ENCODE results near the gene PSEN2.

Gene PSEN2

DNA sequence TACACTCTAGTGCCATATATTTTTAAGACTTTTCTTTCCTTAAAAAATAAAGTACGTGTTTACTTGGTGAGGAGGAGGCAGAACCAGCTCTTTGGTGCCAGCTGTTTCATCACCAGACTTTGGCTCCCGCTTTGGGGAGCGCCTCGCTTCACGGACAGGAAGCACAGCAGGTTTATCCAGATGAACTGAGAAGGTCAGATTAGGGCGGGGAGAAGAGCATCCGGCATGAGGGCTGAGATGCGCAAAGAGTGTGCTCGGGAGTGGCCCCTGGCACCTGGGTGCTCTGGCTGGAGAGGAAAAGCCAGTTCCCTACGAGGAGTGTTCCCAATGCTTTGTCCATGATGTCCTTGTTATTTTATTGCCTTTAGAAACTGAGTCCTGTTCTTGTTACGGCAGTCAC lies 25.2 kb downstream of the PSEN2 start:
- DNase-seq: no peak
- CTCF ChIA-PET: interaction anchor here (1.6 kb wide), 1 partner anchor 17 kb away, joined by 4 read pairs; no protein-coding TSS in a partner anchor
- no peak overlapping the region for H3K4me3 ChIP-seq (ENCODE audit: control insufficient read depth in 1 of 7, extremely low read depth in 1 of 7, insufficient read depth in 4 of 7, low read depth in 2 of 7, low read length in 6 of 7)
- no peak overlapping the region for H3K27ac ChIP-seq (ENCODE audit: insufficient read depth in 1 of 2, low read depth in 1 of 2, low read length in 2 of 2, poor library complexity in 1 of 2, severe bottlenecking in 2 of 2)
- POLR2A ChIA-PET: no interaction called here
- no peaks in the 10 kb centered on the region for H3K27me3 ChIP-seq (replicated peaks in 2 of 5; ENCODE audit: control insufficient read depth in 4 of 5, insufficient read depth in 5 of 5, low read length in 4 of 5)
- H3K4me1 ChIP-seq (ENCODE audit: control extremely low read depth in 1 of 4, control insufficient read depth in 4 of 4, insufficient read depth in 4 of 4, low read length in 3 of 4): peaks cover 0 to 4% (median under 1%) of the 10 kb centered on the region in 4 experiments
- H3K36me3 ChIP-seq (ENCODE audit: control insufficient read depth in 4 of 4, insufficient read depth in 4 of 4, low read length in 3 of 4): peaks cover 0 to 32% (median 8%) of the 10 kb centered on the region in 4 experiments
- no peaks in the 10 kb centered on the region for H3K9me3 ChIP-seq (ENCODE audit: control extremely low read depth in 1 of 5, control insufficient read depth in 4 of 5, insufficient read depth in 2 of 5, low read depth in 1 of 5, low read length in 4 of 5)
- WGBS (ENCODE audit: insufficient coverage): 92% methylated on average over 11 of the region's 11 CpGs

DNA sequence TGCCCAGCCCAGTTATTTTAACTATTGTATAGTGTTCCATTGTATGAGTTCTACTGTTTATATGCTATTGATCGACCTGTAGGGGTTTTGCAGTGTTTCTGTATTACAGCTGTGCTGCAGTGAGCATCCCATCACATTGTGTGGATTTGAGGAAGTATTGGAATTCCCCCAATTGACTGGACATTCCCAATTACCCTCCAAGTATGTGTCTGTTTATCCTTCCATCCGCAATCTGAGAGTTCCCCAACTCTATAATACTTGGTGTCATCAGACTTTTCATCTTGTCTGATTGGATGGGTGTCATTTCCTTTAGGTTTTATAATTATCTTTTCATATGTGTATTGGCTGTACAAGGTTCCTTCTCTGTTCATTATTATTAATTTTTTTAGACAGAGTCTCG lies 27.8 kb downstream of the PSEN2 start:
- 100% methylated on average over 1 of the region's 3 CpGs for WGBS (ENCODE audit: insufficient coverage)
- Histone ChIP-seq H3K4me3 (ENCODE audit: control insufficient read depth in 1 of 7, extremely low read depth in 1 of 7, insufficient read depth in 4 of 7, low read depth in 2 of 7, low read length in 6 of 7) (no peak overlapping the region), H3K27ac (ENCODE audit: insufficient read depth in 1 of 2, low read depth in 1 of 2, low read length in 2 of 2, poor library complexity in 1 of 2, severe bottlenecking in 2 of 2) (no peak overlapping the region), H3K9me3 (ENCODE audit: control extremely low read depth in 1 of 5, control insufficient read depth in 4 of 5, insufficient read depth in 2 of 5, low read depth in 1 of 5, low read length in 4 of 5) (no peaks in the 10 kb centered on the region), H3K27me3 (replicated peaks in 2 of 5; ENCODE audit: control insufficient read depth in 4 of 5, insufficient read depth in 5 of 5, low read length in 4 of 5) (no peaks in the 10 kb centered on the region), H3K36me3 (ENCODE audit: control insufficient read depth in 4 of 4, insufficient read depth in 4 of 4, low read length in 3 of 4) (peaks cover 0 to 23% (median 3%) of the 10 kb centered on the region in 4 experiments), H3K4me1 (ENCODE audit: control extremely low read depth in 1 of 4, control insufficient read depth in 4 of 4, insufficient read depth in 4 of 4, low read length in 3 of 4) (peaks cover 0 to 6% (median 4%) of the 10 kb centered on the region in 4 experiments)
- POLR2A ChIA-PET: no interaction called here
- CTCF ChIA-PET: no interaction called here
- DNase-seq: no peak

DNA sequence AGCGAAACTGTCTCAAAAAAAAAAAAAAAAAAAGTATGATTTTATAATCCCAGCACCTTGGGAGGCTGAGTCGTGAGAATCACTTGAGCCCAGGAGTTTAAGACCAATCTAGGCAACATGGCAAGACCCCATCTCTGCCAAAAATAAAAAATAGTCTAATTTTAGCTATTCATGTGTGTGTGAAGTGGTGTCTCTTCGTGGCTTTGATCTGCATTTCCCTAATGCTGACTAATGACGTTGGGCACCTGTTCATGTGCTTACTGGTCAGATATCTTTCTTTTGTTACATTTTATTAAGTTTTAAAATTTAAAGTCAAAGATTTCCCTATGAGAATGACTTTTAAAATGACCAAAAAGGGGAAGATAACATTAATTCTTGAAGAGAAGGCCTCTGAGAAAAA lies 31.0 kb downstream of the PSEN2 start:
- H3K36me3 ChIP-seq (ENCODE audit: control insufficient read depth in 4 of 4, insufficient read depth in 4 of 4, low read length in 3 of 4): peaks cover 0 to 7% (median 0%) of the 10 kb centered on the region in 4 experiments
- H3K9me3 ChIP-seq (ENCODE audit: control extremely low read depth in 1 of 5, control insufficient read depth in 4 of 5, insufficient read depth in 2 of 5, low read depth in 1 of 5, low read length in 4 of 5): no peaks in the 10 kb centered on the region
- H3K27me3 ChIP-seq (replicated peaks in 2 of 5; ENCODE audit: control insufficient read depth in 4 of 5, insufficient read depth in 5 of 5, low read length in 4 of 5): no peaks in the 10 kb centered on the region
- CTCF ChIA-PET: no interaction called here
- H3K27ac ChIP-seq (ENCODE audit: insufficient read depth in 1 of 2, low read depth in 1 of 2, low read length in 2 of 2, poor library complexity in 1 of 2, severe bottlenecking in 2 of 2): no peak overlapping the region
- no peak overlapping the region for H3K4me3 ChIP-seq (ENCODE audit: control insufficient read depth in 1 of 7, extremely low read depth in 1 of 7, insufficient read depth in 4 of 7, low read depth in 2 of 7, low read length in 6 of 7)
- POLR2A ChIA-PET: no interaction called here
- H3K4me1 ChIP-seq (ENCODE audit: control extremely low read depth in 1 of 4, control insufficient read depth in 4 of 4, insufficient read depth in 4 of 4, low read length in 3 of 4): peaks cover 0 to 6% (median 4%) of the 10 kb centered on the region in 4 experiments
- WGBS (ENCODE audit: insufficient coverage): no CpG with 5 or more reads among the region's 4 CpGs
- DNase-seq: peak in 1 of 3 donors; percentile 2

DNA sequence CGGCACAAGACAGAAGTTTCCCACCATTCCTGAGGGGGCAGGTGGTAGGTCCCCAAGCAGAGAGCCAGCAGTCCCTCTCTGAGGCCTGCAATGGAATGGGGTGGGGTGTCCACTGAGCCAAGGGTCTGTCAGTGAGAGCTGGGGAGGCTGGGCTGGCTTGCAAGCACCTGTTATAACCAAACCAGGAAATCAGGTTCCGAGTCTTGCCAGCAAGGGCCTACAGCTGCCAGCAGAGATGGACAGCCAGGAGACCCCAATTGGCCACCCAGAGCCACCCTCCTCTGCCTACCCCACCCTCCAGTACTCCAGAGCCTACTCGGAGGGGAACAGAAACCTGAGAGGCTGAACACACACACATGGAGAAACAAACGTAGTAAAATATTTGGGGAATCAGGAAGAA lies 32.2 kb downstream of the PSEN2 start:
- H3K4me3 ChIP-seq (ENCODE audit: control insufficient read depth in 1 of 7, extremely low read depth in 1 of 7, insufficient read depth in 4 of 7, low read depth in 2 of 7, low read length in 6 of 7): no peak overlapping the region
- DNase-seq: no peak
- POLR2A ChIA-PET: interaction anchor here (0.8 kb wide), 1 partner anchor 10 kb away, joined by 3 read pairs; no protein-coding TSS in a partner anchor
- no peaks in the 10 kb centered on the region for H3K9me3 ChIP-seq (ENCODE audit: control extremely low read depth in 1 of 5, control insufficient read depth in 4 of 5, insufficient read depth in 2 of 5, low read depth in 1 of 5, low read length in 4 of 5)
- 100% methylated on average over 2 of the region's 4 CpGs for WGBS (ENCODE audit: insufficient coverage)
- H3K27ac ChIP-seq (ENCODE audit: insufficient read depth in 1 of 2, low read depth in 1 of 2, low read length in 2 of 2, poor library complexity in 1 of 2, severe bottlenecking in 2 of 2): no peak overlapping the region
- CTCF ChIA-PET: no interaction called here
- H3K27me3 ChIP-seq (replicated peaks in 2 of 5; ENCODE audit: control insufficient read depth in 4 of 5, insufficient read depth in 5 of 5, low read length in 4 of 5): no peaks in the 10 kb centered on the region
- peaks cover 0 to 7% (median 0%) of the 10 kb centered on the region in 4 experiments for H3K36me3 ChIP-seq (ENCODE audit: control insufficient read depth in 4 of 4, insufficient read depth in 4 of 4, low read length in 3 of 4)
- peaks cover 0 to 6% (median 4%) of the 10 kb centered on the region in 4 experiments for H3K4me1 ChIP-seq (ENCODE audit: control extremely low read depth in 1 of 4, control insufficient read depth in 4 of 4, insufficient read depth in 4 of 4, low read length in 3 of 4)

DNA sequence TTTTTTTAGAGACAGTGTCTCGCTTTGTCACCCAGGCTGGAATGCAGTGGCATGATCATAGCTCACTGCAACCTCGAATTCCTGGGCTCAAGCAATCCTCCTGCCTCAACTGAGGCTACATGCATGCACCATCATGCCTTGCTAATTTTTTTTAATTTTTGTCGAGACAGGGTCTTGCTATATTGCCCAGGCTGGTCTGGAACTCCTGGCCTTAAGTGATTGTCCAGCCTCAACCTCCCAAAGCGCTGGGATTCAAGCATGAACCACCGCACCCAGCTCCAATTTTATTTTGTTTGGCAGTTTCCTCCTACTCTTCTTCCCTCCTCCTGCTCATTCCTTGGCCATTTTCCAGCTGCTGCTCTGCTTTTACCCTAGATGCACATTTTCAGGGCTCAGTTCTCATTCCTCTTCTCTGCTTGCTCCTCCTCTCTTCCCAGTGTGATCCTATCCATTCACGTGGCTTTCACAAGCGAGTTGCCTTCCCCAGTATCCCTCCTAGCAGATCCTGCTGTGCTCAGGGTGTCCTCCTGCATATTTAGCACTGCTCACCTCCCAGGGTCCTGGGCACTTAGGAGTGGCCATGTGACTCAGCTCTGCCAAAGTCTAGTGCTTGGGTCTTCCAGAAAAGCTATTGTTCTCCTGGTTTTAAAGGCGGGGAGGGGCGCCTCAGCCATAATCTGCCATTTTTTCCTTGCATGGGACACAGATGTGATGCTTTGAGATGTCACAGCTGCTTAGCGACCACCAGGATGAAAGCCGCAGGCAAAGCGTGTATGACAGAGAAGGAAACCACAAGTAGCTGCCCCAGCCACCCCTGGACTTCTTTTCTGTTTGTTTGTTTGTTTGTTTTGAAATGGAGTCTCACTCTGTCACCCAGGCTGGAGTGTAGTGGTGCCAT lies 33.7 kb downstream of the PSEN2 start:
- no peak for DNase-seq
- H3K36me3 ChIP-seq (ENCODE audit: control insufficient read depth in 4 of 4, insufficient read depth in 4 of 4, low read length in 3 of 4): peaks cover 0 to 7% (median 0%) of the 10 kb centered on the region in 4 experiments
- no peak overlapping the region for H3K4me3 ChIP-seq (ENCODE audit: control insufficient read depth in 1 of 7, extremely low read depth in 1 of 7, insufficient read depth in 4 of 7, low read depth in 2 of 7, low read length in 6 of 7)
- H3K9me3 ChIP-seq (ENCODE audit: control extremely low read depth in 1 of 5, control insufficient read depth in 4 of 5, insufficient read depth in 2 of 5, low read depth in 1 of 5, low read length in 4 of 5): no peaks in the 10 kb centered on the region
- ChIA-PET CTCF (interaction anchor here (1.2 kb wide), 1 partner anchor 11 kb away, joined by 3 read pairs; no protein-coding TSS in a partner anchor), POLR2A (no interaction called here)
- H3K4me1 ChIP-seq (ENCODE audit: control extremely low read depth in 1 of 4, control insufficient read depth in 4 of 4, insufficient read depth in 4 of 4, low read length in 3 of 4): peaks cover 0 to 6% (median 4%) of the 10 kb centered on the region in 4 experiments
- WGBS (ENCODE audit: insufficient coverage): 97% methylated on average over 11 of the region's 12 CpGs
- H3K27ac ChIP-seq (ENCODE audit: insufficient read depth in 1 of 2, low read depth in 1 of 2, low read length in 2 of 2, poor library complexity in 1 of 2, severe bottlenecking in 2 of 2): no peak overlapping the region
- no peaks in the 10 kb centered on the region for H3K27me3 ChIP-seq (replicated peaks in 2 of 5; ENCODE audit: control insufficient read depth in 4 of 5, insufficient read depth in 5 of 5, low read length in 4 of 5)

DNA sequence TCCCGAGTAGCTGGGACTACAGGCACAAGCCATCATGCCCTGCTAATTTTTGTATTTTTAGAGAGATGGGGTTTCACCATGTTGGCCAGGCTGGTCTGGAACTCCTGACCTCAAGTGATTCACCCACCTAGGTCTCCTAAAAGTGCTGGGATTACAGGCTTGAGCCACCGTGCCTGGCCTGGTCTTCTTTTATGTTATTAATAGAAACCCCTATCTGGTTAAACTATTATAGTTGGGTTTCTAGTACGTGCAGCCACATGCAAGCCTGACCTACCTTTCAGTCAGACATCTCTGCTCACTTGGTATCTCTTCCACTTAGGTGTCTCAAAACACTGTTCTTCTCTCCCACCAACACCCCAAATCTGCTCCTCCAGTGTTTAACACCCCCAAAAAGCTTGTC lies 34.4 kb downstream of the PSEN2 start:
- Histone ChIP-seq H3K36me3 (ENCODE audit: control insufficient read depth in 4 of 4, insufficient read depth in 4 of 4, low read length in 3 of 4) (peaks cover 0 to 4% (median 0%) of the 10 kb centered on the region in 4 experiments), H3K27me3 (replicated peaks in 2 of 5; ENCODE audit: control insufficient read depth in 4 of 5, insufficient read depth in 5 of 5, low read length in 4 of 5) (no peaks in the 10 kb centered on the region), H3K4me3 (ENCODE audit: control insufficient read depth in 1 of 7, extremely low read depth in 1 of 7, insufficient read depth in 4 of 7, low read depth in 2 of 7, low read length in 6 of 7) (no peak overlapping the region), H3K27ac (ENCODE audit: insufficient read depth in 1 of 2, low read depth in 1 of 2, low read length in 2 of 2, poor library complexity in 1 of 2, severe bottlenecking in 2 of 2) (no peak overlapping the region), H3K4me1 (ENCODE audit: control extremely low read depth in 1 of 4, control insufficient read depth in 4 of 4, insufficient read depth in 4 of 4, low read length in 3 of 4) (peaks cover 0 to 6% (median 4%) of the 10 kb centered on the region in 4 experiments), H3K9me3 (ENCODE audit: control extremely low read depth in 1 of 5, control insufficient read depth in 4 of 5, insufficient read depth in 2 of 5, low read depth in 1 of 5, low read length in 4 of 5) (no peaks in the 10 kb centered on the region)
- no peak for DNase-seq
- ChIA-PET POLR2A (no interaction called here), CTCF (interaction anchor here (1.2 kb wide), 1 partner anchor 10 kb away, joined by 3 read pairs; no protein-coding TSS in a partner anchor)
- 100% methylated on average over 2 of the region's 3 CpGs for WGBS (ENCODE audit: insufficient coverage)

DNA sequence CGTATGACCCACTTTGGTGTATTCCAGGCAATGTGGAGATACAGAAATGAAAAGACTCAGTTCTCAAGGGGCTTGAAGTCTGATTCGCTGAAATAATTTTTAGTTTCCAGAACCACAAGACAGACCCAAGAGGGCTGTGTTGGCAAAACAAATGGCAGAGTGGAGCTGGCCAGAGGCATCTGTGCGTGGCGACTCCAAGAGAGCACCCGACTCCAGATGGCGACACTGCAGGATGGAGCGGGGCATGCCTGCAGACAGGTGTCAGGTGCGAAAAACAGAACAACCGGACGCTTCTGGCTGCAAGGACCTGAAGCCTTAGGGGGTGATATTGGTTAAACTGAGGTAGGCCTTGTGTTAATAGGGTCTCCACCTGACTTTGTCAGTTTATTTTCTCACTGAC lies 38.0 kb downstream of the PSEN2 start:
- DNase-seq: no peak
- ChIA-PET POLR2A (no interaction called here), CTCF (interaction anchor here (1.0 kb wide), 1 partner anchor 50 kb away, joined by 4 read pairs; no protein-coding TSS in a partner anchor)
- H3K4me1 ChIP-seq (ENCODE audit: control extremely low read depth in 1 of 4, control insufficient read depth in 4 of 4, insufficient read depth in 4 of 4, low read length in 3 of 4): no peaks in the 10 kb centered on the region
- WGBS (ENCODE audit: insufficient coverage): over 99% methylated on average over 9 of the region's 10 CpGs
- no peak overlapping the region for H3K27ac ChIP-seq (ENCODE audit: insufficient read depth in 1 of 2, low read depth in 1 of 2, low read length in 2 of 2, poor library complexity in 1 of 2, severe bottlenecking in 2 of 2)
- H3K36me3 ChIP-seq (ENCODE audit: control insufficient read depth in 4 of 4, insufficient read depth in 4 of 4, low read length in 3 of 4): no peaks in the 10 kb centered on the region
- no peaks in the 10 kb centered on the region for H3K9me3 ChIP-seq (ENCODE audit: control extremely low read depth in 1 of 5, control insufficient read depth in 4 of 5, insufficient read depth in 2 of 5, low read depth in 1 of 5, low read length in 4 of 5)
- H3K4me3 ChIP-seq (ENCODE audit: control insufficient read depth in 1 of 7, extremely low read depth in 1 of 7, insufficient read depth in 4 of 7, low read depth in 2 of 7, low read length in 6 of 7): no peak overlapping the region
- no peaks in the 10 kb centered on the region for H3K27me3 ChIP-seq (replicated peaks in 2 of 5; ENCODE audit: control insufficient read depth in 4 of 5, insufficient read depth in 5 of 5, low read length in 4 of 5)

All from common myeloid progenitor, CD34-positive (primary cell).